Neural progenitor cell (in vitro differentiated cells): Measurements from ENCODE around the gene PRPH2.

Experiments
- EZH2phosphoT487 ChIP-seq: fragments of 200-600 bp; sonication (generic); IDR thresholded peaks from 2 replicates; pipeline ENCODE4 v1.6.1; 2017; ENCODE audit warnings: antibody characterized with exemption
- TF ChIP-seq, protein P1 (sequence below): fragments of 200-600 bp; sonication (generic); IDR thresholded peaks from 2 replicates; pipeline ENCODE4 v1.5.1; 2017; ENCODE audit warnings: antibody characterized with exemption, mild to moderate bottlenecking

DNA sequence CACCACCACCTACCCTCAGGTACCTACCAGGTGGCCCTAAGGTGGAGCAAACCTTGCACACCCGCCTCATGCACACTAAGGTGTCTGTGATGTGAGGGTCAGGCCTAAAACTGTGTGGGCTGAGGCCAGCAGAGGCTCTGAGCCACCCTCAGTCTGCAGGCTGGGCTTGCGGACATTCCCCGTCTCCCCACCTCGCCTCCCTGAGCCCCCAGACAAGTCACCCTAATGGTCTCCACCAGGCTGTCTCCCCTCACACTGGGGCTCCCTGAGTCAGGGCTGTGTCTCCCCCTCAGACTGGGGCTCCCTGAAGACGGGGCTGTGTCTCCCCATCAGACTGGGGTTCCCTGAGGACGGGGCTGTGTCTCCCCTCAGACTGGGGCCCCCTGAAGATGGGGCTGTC, 12.5 kb downstream of the PRPH2 start:
- TF ChIP-seq, protein P1, sequence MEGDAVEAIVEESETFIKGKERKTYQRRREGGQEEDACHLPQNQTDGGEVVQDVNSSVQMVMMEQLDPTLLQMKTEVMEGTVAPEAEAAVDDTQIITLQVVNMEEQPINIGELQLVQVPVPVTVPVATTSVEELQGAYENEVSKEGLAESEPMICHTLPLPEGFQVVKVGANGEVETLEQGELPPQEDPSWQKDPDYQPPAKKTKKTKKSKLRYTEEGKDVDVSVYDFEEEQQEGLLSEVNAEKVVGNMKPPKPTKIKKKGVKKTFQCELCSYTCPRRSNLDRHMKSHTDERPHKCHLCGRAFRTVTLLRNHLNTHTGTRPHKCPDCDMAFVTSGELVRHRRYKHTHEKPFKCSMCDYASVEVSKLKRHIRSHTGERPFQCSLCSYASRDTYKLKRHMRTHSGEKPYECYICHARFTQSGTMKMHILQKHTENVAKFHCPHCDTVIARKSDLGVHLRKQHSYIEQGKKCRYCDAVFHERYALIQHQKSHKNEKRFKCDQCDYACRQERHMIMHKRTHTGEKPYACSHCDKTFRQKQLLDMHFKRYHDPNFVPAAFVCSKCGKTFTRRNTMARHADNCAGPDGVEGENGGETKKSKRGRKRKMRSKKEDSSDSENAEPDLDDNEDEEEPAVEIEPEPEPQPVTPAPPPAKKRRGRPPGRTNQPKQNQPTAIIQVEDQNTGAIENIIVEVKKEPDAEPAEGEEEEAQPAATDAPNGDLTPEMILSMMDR, result no peak
- TF ChIP-seq EZH2phosphoT487, result no peak
